OCI-LY3 (cell line): ENCODE measurements around the gene BCAP31.

ENCODE experiments used
- EZH2phosphoT487 ChIP-seq: fragments of 200-600 bp; shearing (Covaris generic); IDR thresholded peaks from 2 replicates; pipeline ENCODE4 v1.6.1; 2018; ENCODE audit warnings: antibody characterized with exemption, mixed run types, low read depth
- TF ChIP-seq, protein P1 (sequence below): fragments of 200-600, 300-600 bp; sonication (generic); IDR thresholded peaks from 2 replicates; pipeline ENCODE4 v1.5.1; 2014; ENCODE audit warnings: antibody characterized with exemption, low read length, low read depth

DNA sequence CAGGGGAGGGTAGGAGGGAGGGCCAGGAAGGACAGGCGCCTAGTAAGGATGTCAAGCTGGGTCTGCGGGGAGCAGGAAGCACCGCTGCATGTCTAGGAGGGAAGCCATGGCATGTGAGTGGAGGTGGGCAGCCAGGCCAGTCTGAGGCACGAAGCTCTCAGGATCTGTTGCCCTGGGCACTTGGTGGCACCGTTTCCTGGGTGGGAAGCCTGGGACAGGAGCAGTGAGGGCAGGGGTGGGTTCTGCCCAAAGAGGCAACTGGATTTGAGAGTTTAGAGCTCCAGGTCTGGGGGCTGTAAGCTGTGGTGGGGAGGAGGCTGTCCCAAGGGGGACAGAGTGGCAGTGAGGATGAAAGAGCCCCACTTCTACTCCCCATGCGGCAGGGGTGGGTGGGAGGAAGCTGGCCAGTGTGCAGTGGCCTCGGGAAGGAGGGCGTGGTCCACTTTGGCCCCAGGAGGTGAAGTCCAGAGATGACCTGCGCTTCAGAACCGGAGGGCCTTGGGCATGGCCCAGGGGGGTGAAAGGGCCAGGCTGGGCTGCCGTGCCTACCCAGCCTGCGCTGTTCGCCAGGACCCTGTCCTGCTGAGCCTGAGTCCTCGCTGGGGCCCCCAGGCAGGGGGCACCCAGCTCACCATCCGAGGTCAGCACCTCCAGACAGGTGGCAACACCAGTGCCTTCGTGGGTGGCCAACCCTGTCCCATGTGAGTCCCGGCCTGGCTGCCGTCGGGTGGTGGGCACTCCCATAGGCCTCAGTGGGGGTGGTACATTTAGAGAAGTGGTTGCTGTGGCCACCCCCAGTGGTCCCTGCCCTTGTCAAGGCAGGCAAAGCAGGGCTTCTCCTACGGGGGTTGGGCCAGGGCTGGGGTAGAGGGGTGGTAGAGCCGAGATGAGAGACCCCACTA lies 48.4 kb upstream of the BCAP31 start:
- TF ChIP-seq, protein P1, sequence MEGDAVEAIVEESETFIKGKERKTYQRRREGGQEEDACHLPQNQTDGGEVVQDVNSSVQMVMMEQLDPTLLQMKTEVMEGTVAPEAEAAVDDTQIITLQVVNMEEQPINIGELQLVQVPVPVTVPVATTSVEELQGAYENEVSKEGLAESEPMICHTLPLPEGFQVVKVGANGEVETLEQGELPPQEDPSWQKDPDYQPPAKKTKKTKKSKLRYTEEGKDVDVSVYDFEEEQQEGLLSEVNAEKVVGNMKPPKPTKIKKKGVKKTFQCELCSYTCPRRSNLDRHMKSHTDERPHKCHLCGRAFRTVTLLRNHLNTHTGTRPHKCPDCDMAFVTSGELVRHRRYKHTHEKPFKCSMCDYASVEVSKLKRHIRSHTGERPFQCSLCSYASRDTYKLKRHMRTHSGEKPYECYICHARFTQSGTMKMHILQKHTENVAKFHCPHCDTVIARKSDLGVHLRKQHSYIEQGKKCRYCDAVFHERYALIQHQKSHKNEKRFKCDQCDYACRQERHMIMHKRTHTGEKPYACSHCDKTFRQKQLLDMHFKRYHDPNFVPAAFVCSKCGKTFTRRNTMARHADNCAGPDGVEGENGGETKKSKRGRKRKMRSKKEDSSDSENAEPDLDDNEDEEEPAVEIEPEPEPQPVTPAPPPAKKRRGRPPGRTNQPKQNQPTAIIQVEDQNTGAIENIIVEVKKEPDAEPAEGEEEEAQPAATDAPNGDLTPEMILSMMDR = no peak
- TF ChIP-seq EZH2phosphoT487 = no peak
